ENCODE data around the gene PLEKHA7. TPM values are rescaled to one million over a fixed set of nuclear protein-coding genes. Genes with fewer than 3 reads are reported as not detected.
A peak's percentile ranks its signal among the peaks of the same experiment; 100 is the strongest.

PLEKHA7 gene
- polyA plus RNA-seq, 1 donor = 59.0 TPM

DNA sequence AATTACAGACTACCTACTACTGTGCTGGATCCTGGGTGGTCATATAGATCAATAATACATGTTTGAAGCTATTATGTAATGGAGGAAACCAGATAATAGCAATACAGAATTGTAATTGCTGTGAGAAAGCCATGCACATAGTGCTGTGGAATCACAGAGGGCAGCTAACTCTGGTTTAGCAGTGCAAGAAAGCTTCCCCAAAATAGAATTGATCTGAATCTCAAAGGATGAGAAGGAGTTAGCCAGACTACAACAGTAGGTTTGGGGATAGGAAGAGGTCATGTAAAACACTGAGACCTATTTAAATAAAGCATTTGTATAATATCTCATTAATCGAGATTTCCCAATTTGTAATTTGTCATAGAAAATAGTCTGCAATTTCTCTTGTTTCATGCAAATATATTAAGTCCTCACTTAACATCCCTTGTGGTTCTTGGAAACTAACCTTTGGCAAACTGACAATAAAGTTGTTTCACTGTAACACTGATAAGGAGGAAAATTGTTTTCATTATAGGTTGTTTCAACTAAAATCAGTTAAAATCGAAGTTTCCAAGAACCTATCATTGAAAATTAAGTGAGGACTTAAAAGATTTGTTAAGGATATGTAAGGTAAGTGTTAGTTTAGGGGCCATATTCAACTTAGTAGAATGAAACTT lies 268.1 kb downstream of the PLEKHA7 start:
- peaks cover 52% of the 10 kb centered on the region for H3K36me3 ChIP-seq (ENCODE audit: control insufficient read depth, insufficient read depth, low read length)
- WGBS (ENCODE audit: insufficient coverage, low lambda C conversion rate) = 78% methylated on average over 1 of the region's 2 CpGs

DNA sequence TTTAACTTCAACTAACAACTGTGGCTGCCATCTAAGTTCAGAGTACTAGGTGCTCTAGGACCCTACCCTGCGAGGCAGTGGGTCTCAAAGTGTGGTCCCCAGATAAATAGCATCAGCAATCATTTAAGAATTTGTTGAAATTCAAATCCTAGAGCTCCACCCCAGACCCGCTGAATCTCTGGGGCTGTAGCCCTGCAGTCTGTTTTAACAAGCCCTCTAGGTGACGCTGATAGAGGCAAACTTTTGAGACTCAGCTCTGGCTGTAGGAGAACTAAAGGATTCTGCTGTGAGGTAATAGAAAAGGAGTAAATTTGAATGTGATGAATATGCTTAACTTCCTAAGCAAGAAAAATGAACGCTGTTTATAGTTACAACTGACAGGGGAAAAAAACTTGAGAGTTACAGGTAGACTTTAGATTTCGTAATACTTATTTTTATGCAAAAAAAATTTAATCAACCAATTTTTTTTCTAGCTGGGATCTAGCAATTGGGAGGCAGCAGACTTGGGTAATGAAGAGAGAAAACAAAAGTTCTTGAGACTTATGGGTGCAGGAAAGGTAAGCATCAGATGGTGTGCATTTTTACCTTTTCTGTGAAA lies 270.0 kb downstream of the PLEKHA7 start:
- no peak overlapping the region for H3K27ac ChIP-seq (ENCODE audit: low read length)
- 92% methylated on average over 2 of the region's 5 CpGs for WGBS (ENCODE audit: insufficient coverage, low lambda C conversion rate)
- peaks cover 5% of the 10 kb centered on the region for H3K4me1 ChIP-seq (ENCODE audit: control insufficient read depth, insufficient read depth, low read length)
- no peaks in the 10 kb centered on the region for H3K27me3 ChIP-seq (ENCODE audit: control insufficient read depth, insufficient read depth, low read length)
- no peak for DNase-seq
- peaks cover 33% of the 10 kb centered on the region for H3K36me3 ChIP-seq (ENCODE audit: control insufficient read depth, insufficient read depth, low read length)
- no peak overlapping the region for H3K4me3 ChIP-seq (ENCODE audit: low read length)
- H3K9me3 ChIP-seq (ENCODE audit: control insufficient read depth, low read depth, low read length) = no peaks in the 10 kb centered on the region

More for the DNA sequence above, 268.1 kb downstream of the PLEKHA7 start:
- no peak overlapping the region for H3K27ac ChIP-seq (ENCODE audit: low read length)
- no peaks in the 10 kb centered on the region for H3K27me3 ChIP-seq (ENCODE audit: control insufficient read depth, insufficient read depth, low read length)
- H3K4me3 ChIP-seq (ENCODE audit: low read length) = no peak overlapping the region
- DNase-seq = no peak
- H3K4me1 ChIP-seq (ENCODE audit: control insufficient read depth, insufficient read depth, low read length) = no peaks in the 10 kb centered on the region
- no peaks in the 10 kb centered on the region for H3K9me3 ChIP-seq (ENCODE audit: control insufficient read depth, low read depth, low read length)

DNA sequence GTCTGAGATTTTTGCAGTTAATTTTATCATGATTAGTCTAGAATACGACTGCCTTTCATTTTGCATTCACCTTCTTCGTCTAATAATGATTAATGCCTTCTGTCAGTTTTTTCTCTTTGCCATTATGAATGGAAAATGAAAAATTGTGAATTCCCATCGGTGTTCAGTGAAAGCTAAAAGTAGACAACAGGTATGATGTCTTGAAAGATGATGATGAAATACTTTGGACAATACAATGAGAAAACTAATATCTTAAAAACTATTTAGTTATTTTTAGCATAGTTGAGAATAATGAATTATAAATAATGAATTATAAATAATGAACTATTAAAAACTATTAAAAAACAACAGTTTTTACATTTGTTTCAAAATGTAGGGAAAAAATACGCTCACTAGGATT lies 270.7 kb downstream of the PLEKHA7 start:
- 94% methylated on average over 2 of the region's 4 CpGs for WGBS (ENCODE audit: insufficient coverage, low lambda C conversion rate)
- H3K36me3 ChIP-seq (ENCODE audit: control insufficient read depth, insufficient read depth, low read length) = peaks cover 32% of the 10 kb centered on the region

DNA sequence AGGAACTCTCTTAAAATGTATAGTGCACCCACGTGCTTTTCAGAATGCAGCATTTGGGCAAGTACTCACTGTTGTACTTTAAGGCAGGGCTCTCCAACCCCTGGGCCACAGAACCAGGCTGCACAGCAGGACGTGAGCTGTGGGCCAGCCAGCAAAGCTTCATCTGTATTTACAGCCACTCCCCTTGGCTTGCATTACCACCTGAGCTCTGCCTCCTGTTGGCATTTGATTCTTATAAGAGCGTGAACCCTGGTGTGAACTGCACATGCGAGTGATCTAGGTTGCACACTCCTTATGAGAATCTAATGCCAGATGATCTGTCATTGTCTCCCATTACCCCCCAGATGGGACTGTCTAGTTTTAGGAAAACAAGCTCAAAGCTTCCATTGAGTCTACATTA lies 272.7 kb downstream of the PLEKHA7 start:
- Histone ChIP-seq H3K4me1 (ENCODE audit: control insufficient read depth, insufficient read depth, low read length) (peaks cover 5% of the 10 kb centered on the region), H3K27ac (ENCODE audit: low read length) (no peak overlapping the region), H3K9me3 (ENCODE audit: control insufficient read depth, low read depth, low read length) (no peaks in the 10 kb centered on the region), H3K36me3 (ENCODE audit: control insufficient read depth, insufficient read depth, low read length) (peaks cover 14% of the 10 kb centered on the region), H3K4me3 (ENCODE audit: low read length) (no peak overlapping the region), H3K27me3 (ENCODE audit: control insufficient read depth, insufficient read depth, low read length) (no peaks in the 10 kb centered on the region)
- DNase-seq = no peak
- no CpG with 5 or more reads among the region's 4 CpGs for WGBS (ENCODE audit: insufficient coverage, low lambda C conversion rate)

More for the DNA sequence above, 270.7 kb downstream of the PLEKHA7 start:
- Histone ChIP-seq H3K4me1 (ENCODE audit: control insufficient read depth, insufficient read depth, low read length) (peaks cover 5% of the 10 kb centered on the region), H3K27me3 (ENCODE audit: control insufficient read depth, insufficient read depth, low read length) (no peaks in the 10 kb centered on the region), H3K4me3 (ENCODE audit: low read length) (no peak overlapping the region), H3K27ac (ENCODE audit: low read length) (no peak overlapping the region), H3K9me3 (ENCODE audit: control insufficient read depth, low read depth, low read length) (no peaks in the 10 kb centered on the region)
- no peak for DNase-seq

DNA sequence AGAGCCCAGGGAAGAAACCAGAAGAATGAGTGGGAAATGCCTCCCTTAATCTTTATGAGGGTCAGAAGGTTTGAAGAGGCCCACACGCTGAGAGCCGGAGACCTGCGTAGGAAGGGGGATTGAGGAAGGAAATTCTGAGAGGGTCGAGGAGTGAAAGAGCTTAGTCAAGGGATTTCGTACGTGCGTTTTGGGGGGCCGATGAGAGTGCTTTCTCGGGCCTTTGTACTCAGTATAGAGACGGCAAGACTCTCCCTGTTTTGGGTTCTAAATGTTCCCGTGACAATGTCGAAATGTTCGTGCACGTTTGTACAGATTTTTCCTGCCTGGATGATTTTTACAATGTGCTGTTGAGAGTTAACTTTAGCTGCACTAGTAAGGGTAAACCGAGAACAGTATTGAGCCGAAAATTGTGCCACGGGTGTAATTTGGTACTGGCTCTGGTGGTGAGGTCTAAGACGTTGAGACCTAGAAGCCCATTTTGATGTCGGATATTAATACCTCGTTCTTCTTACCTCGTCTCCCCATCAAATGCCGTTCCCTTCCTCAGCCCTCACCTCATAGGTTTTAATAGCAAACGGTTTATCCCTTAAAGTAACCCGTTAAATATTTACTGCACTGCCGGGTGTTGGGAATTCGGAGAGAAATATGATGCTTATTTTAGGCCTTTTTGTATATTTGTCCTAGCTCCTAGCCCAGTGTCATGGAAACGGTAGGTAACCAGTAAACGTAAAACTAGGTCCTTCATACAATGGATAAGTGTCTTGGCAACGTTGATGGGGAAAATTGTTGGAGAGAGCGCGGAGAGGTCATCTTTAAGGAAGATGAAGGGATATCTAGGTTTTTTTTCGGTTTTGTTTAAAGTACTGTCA lies 275.0 kb downstream of the PLEKHA7 start:
- peak overlapping the region; percentile 82 for H3K27ac ChIP-seq (ENCODE audit: low read length)
- H3K36me3 ChIP-seq (ENCODE audit: control insufficient read depth, insufficient read depth, low read length) = peaks cover 5% of the 10 kb centered on the region
- 0% methylated on average over 7 of the region's 32 CpGs for WGBS (ENCODE audit: insufficient coverage, low lambda C conversion rate)
- no peaks in the 10 kb centered on the region for H3K27me3 ChIP-seq (ENCODE audit: control insufficient read depth, insufficient read depth, low read length)
- no peak for DNase-seq
- H3K4me3 ChIP-seq (ENCODE audit: low read length) = peak overlapping the region; percentile 69
- no peaks in the 10 kb centered on the region for H3K9me3 ChIP-seq (ENCODE audit: control insufficient read depth, low read depth, low read length)
- H3K4me1 ChIP-seq (ENCODE audit: control insufficient read depth, insufficient read depth, low read length) = peaks cover 5% of the 10 kb centered on the region

DNA sequence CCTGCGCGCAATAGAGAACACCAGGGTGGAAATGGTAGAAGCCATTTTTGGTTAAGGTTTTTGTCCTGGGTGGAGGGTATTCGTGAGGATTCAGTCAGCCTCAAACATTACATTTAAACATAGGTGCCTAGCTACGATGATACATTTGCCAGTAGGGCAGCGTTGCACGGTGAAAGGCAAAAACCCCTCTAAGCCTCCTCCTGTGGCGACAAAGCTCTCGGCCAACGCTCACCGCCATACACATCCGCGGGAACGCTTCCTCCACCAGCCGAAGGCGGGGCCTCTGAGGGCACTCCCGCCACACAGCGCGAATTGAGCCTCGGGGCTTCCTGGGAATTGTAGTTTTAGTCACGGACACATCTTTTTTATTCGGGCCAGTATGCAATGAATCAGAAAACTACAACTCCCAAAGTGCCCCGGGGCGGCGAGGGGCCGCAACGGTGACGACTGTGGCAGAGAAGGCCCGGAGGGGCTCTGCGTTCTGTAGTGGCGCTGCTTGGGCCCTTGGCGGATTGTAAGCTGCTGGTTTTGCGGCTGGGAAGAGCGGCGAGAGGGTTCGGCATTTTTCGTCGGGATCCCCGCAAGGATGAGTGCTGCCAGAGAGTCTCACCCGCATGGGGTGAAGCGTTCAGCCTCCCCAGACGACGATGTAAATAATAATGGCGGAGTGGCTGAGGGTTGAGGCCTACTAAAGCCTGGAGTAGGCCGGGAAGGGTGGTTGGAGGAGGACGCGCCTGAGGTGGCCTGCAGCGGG lies 275.8 kb downstream of the PLEKHA7 start, which contains the start of gene C11orf58:
Gene C11orf58, plus strand, starts transcription at position 455 of the 754 bp plus-strand sequence. Its CDS starts 132 bp downstream, at position 587.
- Histone ChIP-seq H3K4me3 (ENCODE audit: low read length) (peak within 1 kb of the TSS; percentile 69), H3K36me3 (ENCODE audit: control insufficient read depth, insufficient read depth, low read length) (peaks cover 5% of the 10 kb centered on the region), H3K27ac (ENCODE audit: low read length) (peak within 1 kb of the TSS; percentile 82), H3K27me3 (ENCODE audit: control insufficient read depth, insufficient read depth, low read length) (no peaks in the 10 kb centered on the region), H3K9me3 (ENCODE audit: control insufficient read depth, low read depth, low read length) (no peaks in the 10 kb centered on the region), H3K4me1 (ENCODE audit: control insufficient read depth, insufficient read depth, low read length) (peaks cover 5% of the 10 kb centered on the region)
- peak; percentile 97 to 99 for DNase-seq
- no CpG with 5 or more reads among the region's 47 CpGs for WGBS (ENCODE audit: insufficient coverage, low lambda C conversion rate)

DNA sequence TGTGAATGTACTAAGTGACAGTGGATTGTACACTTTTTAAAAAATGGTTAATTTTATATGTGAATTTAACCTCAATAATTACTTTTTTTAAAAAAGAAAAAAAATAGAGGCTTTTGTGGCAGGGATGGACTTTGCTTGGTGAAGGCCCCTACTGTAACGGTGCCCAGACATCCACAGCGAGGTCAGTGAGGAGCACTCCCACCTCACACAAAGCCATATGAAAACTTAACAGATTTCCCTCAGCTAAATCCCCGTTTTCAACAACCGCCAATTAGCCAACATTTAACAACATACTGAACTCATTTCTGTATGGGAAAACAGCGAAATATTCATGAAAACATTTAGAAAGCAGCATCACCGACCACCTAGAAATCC lies 276.4 kb downstream of the PLEKHA7 start:
- Histone ChIP-seq H3K27me3 (ENCODE audit: control insufficient read depth, insufficient read depth, low read length) (no peaks in the 10 kb centered on the region), H3K4me1 (ENCODE audit: control insufficient read depth, insufficient read depth, low read length) (peaks cover 5% of the 10 kb centered on the region), H3K27ac (ENCODE audit: low read length) (peak overlapping the region; percentile 76), H3K9me3 (ENCODE audit: control insufficient read depth, low read depth, low read length) (no peaks in the 10 kb centered on the region), H3K4me3 (ENCODE audit: low read length) (peak overlapping the region; percentile 69), H3K36me3 (ENCODE audit: control insufficient read depth, insufficient read depth, low read length) (peaks cover 5% of the 10 kb centered on the region)
- 0% methylated on average over 2 of the region's 6 CpGs for WGBS (ENCODE audit: insufficient coverage, low lambda C conversion rate)
- no peak for DNase-seq

Other genes with a start within 250 kb of the PLEKHA7 start
- gene RPS13, start 63.3 kb upstream of the PLEKHA7 start, polyA plus RNA-seq = 1,401 TPM
- 49.8 TPM for gene PIK3C2A, start 193.6 kb upstream of the PLEKHA7 start, polyA plus RNA-seq

Measured in large intestine (tissue), 3 donors.